A673 (cell line): ENCODE data around the gene FBXW5.

Source experiments
- EZH2 ChIP-seq: fragments of 200-600 bp; sonication (generic); IDR thresholded peaks from 2 replicates; pipeline ENCODE4 v1.6.1; 2017; ENCODE audit warnings: borderline replicate concordance, low read depth, mild to moderate bottlenecking, mixed read lengths, antibody characterized with exemption, low read length; ENCODE audit not compliant: poor library complexity, severe bottlenecking
- TF ChIP-seq, protein P1 (sequence below): fragments of 300-800, 200-600 bp; sonication (generic); conservative IDR thresholded peaks from 2 replicates; pipeline ENCODE4 v1.5.1; 2017; ENCODE audit warnings: low read depth, mild to moderate bottlenecking, antibody characterized with exemption, low read length, moderate library complexity, mixed read lengths

DNA sequence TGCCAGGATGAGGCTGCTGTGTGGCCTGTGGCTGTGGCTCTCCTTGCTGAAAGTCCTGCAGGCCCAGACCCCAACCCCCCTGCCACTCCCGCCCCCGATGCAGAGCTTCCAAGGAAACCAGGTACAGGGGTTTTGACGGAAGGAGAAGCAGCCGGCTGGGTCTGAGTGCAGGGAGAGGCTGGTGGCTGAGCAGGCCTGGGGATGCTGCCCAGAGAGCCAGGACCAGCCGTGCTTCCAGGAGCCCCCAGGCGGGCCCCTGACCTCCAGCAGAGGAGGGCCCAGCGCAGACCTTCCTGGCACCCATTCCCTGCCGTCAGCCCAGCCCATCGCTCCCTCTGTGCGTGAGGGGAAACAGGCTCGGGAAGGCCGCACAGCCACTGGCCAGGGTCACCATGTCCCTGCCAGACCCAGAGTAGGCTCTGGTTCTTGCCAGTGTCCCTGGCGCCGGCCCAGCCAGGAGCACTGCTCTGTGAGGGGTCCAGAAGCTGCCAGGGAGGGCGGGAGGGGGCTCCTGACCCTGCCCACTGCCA lies 7.8 kb upstream of the FBXW5 start:
- TF ChIP-seq, protein P1, sequence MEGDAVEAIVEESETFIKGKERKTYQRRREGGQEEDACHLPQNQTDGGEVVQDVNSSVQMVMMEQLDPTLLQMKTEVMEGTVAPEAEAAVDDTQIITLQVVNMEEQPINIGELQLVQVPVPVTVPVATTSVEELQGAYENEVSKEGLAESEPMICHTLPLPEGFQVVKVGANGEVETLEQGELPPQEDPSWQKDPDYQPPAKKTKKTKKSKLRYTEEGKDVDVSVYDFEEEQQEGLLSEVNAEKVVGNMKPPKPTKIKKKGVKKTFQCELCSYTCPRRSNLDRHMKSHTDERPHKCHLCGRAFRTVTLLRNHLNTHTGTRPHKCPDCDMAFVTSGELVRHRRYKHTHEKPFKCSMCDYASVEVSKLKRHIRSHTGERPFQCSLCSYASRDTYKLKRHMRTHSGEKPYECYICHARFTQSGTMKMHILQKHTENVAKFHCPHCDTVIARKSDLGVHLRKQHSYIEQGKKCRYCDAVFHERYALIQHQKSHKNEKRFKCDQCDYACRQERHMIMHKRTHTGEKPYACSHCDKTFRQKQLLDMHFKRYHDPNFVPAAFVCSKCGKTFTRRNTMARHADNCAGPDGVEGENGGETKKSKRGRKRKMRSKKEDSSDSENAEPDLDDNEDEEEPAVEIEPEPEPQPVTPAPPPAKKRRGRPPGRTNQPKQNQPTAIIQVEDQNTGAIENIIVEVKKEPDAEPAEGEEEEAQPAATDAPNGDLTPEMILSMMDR, result no peak
- TF ChIP-seq EZH2, result no peak
